Measurements from ENCODE around the gene GLOD4. TPM values are rescaled to one million over a fixed set of nuclear protein-coding genes. Genes with fewer than 3 reads are reported as not detected.
"Not testable (repeated sequence)": the region's sequence is repeated elsewhere in the genome, so short reads cannot be mapped to it uniquely, and the experiment has no call there.

Gene GLOD4
- total RNA-seq: 10 to 100 TPM; 67.7 to 76.2 TPM

GRCh38 chr17:781805-782731, at the start of gene GLOD4, which contains the start of gene MRM3:
Gene GLOD4, minus strand, starts transcription at chr17:782280. Its CDS starts 25 bp downstream, at chr17:782255.
Gene MRM3, plus strand, starts transcription at chr17:782353. Its CDS starts 26 bp downstream, at chr17:782379.
- Mint-ChIP-seq H3K4me1 (ENCODE audit: low read depth) (peaks cover 39% of the 10 kb centered on the region), H3K27me3 (ENCODE audit: low read depth) (no peaks in the 10 kb centered on the region), H3K36me3 (ENCODE audit: insufficient read depth in 2 of 2) (peaks cover 0 to 11% of the 10 kb centered on the region in 2 donors), H3K27ac (peak within 1 kb of the TSS; percentile 94), H3K4me3 (peak within 1 kb of the TSS; percentile 97 to 98), H3K9me3 (no peaks in the 10 kb centered on the region)
- peak; percentile 94 to 97 for DNase-seq
- ATAC-seq (replicated peaks in 1 of 2): peak; percentile 96

GRCh38 chr17:830950-831349, 48.9 kb upstream of the GLOD4 start:
- no peak for ATAC-seq (replicated peaks in 1 of 2)
- H3K27ac Mint-ChIP-seq: no peak overlapping the region
- peaks cover 0 to 2% of the 10 kb centered on the region in 2 donors for H3K36me3 Mint-ChIP-seq (ENCODE audit: insufficient read depth in 2 of 2)
- DNase-seq: no peak
- peaks cover 9% of the 10 kb centered on the region for H3K27me3 Mint-ChIP-seq (ENCODE audit: low read depth)
- no peak overlapping the region for H3K4me3 Mint-ChIP-seq
- H3K9me3 Mint-ChIP-seq: peaks cover 0 to 2% of the 10 kb centered on the region in 2 donors
- no peaks in the 10 kb centered on the region for H3K4me1 Mint-ChIP-seq (ENCODE audit: low read depth)

- ATAC-seq (replicated peaks in 1 of 2): no peak
- no peak for DNase-seq
- peaks cover 0 to 2% of the 10 kb centered on the region in 2 donors for H3K9me3 Mint-ChIP-seq
- no peak overlapping the region for H3K4me3 Mint-ChIP-seq
- peaks cover 9% of the 10 kb centered on the region for H3K27me3 Mint-ChIP-seq (ENCODE audit: low read depth)
- H3K4me1 Mint-ChIP-seq (ENCODE audit: low read depth): no peaks in the 10 kb centered on the region
- peaks cover 0 to 2% of the 10 kb centered on the region in 2 donors for H3K36me3 Mint-ChIP-seq (ENCODE audit: insufficient read depth in 2 of 2)
- H3K27ac Mint-ChIP-seq: no peak overlapping the region
These were observed 48.3 kb upstream of the GLOD4 start for GRCh38 chr17:830381-830780.

- not testable (repeated sequence) for ATAC-seq (replicated peaks in 1 of 2); H3K27me3 Mint-ChIP-seq (ENCODE audit: low read depth); H3K9me3 Mint-ChIP-seq; H3K4me3 Mint-ChIP-seq; H3K27ac Mint-ChIP-seq; H3K36me3 Mint-ChIP-seq (ENCODE audit: insufficient read depth in 2 of 2); DNase-seq; H3K4me1 Mint-ChIP-seq (ENCODE audit: low read depth)
These were observed 47.5 kb upstream of the GLOD4 start for GRCh38 chr17:829614-830013.

GRCh38 chr17:828761-829160, 46.7 kb upstream of the GLOD4 start:
- H3K27ac Mint-ChIP-seq: no peak overlapping the region
- H3K27me3 Mint-ChIP-seq (ENCODE audit: low read depth): peaks cover 9% of the 10 kb centered on the region
- no peak overlapping the region for H3K4me3 Mint-ChIP-seq
- H3K36me3 Mint-ChIP-seq (ENCODE audit: insufficient read depth in 2 of 2): peaks cover 0 to 2% of the 10 kb centered on the region in 2 donors
- DNase-seq (no peak), ATAC-seq (replicated peaks in 1 of 2) (no peak)
- H3K9me3 Mint-ChIP-seq: peaks cover 0 to 2% of the 10 kb centered on the region in 2 donors
- no peaks in the 10 kb centered on the region for H3K4me1 Mint-ChIP-seq (ENCODE audit: low read depth)

GRCh38 chr17:826778-827177, 44.7 kb upstream of the GLOD4 start:
- H3K4me1 Mint-ChIP-seq (ENCODE audit: low read depth): no peaks in the 10 kb centered on the region
- H3K36me3 Mint-ChIP-seq (ENCODE audit: insufficient read depth in 2 of 2): peaks cover 0 to 2% of the 10 kb centered on the region in 2 donors
- no peak for DNase-seq
- no peak overlapping the region for H3K4me3 Mint-ChIP-seq
- peaks cover 0 to 2% of the 10 kb centered on the region in 2 donors for H3K9me3 Mint-ChIP-seq
- H3K27ac Mint-ChIP-seq: no peak overlapping the region
- no peak for ATAC-seq (replicated peaks in 1 of 2)
- H3K27me3 Mint-ChIP-seq (ENCODE audit: low read depth): peaks cover 9% of the 10 kb centered on the region

- DNase-seq: no peak
- Mint-ChIP-seq H3K27me3 (ENCODE audit: low read depth) (peaks cover 8% of the 10 kb centered on the region), H3K27ac (no peak overlapping the region), H3K9me3 (peaks cover 0 to 2% of the 10 kb centered on the region in 2 donors), H3K36me3 (ENCODE audit: insufficient read depth in 2 of 2) (peaks cover 0 to 2% of the 10 kb centered on the region in 2 donors), H3K4me3 (no peak overlapping the region), H3K4me1 (ENCODE audit: low read depth) (no peaks in the 10 kb centered on the region)
- ATAC-seq (replicated peaks in 1 of 2): no peak
These were observed 43.1 kb upstream of the GLOD4 start for GRCh38 chr17:825216-825615.

- H3K27ac Mint-ChIP-seq: no peak overlapping the region
- H3K27me3 Mint-ChIP-seq (ENCODE audit: low read depth): no peaks in the 10 kb centered on the region
- H3K36me3 Mint-ChIP-seq (ENCODE audit: insufficient read depth in 2 of 2): no peaks in the 10 kb centered on the region
- H3K9me3 Mint-ChIP-seq: no peaks in the 10 kb centered on the region
- no peak for ATAC-seq (replicated peaks in 1 of 2)
- no peaks in the 10 kb centered on the region for H3K4me1 Mint-ChIP-seq (ENCODE audit: low read depth)
- DNase-seq: no peak
- no peak overlapping the region for H3K4me3 Mint-ChIP-seq
These were observed 42.3 kb upstream of the GLOD4 start for GRCh38 chr17:824378-824777.

- no peaks in the 10 kb centered on the region for H3K36me3 Mint-ChIP-seq (ENCODE audit: insufficient read depth in 2 of 2)
- no peak for DNase-seq
- ATAC-seq (replicated peaks in 1 of 2): no peak
- no peaks in the 10 kb centered on the region for H3K4me1 Mint-ChIP-seq (ENCODE audit: low read depth)
- no peak overlapping the region for H3K4me3 Mint-ChIP-seq
- H3K9me3 Mint-ChIP-seq: no peaks in the 10 kb centered on the region
- H3K27ac Mint-ChIP-seq: no peak overlapping the region
- H3K27me3 Mint-ChIP-seq (ENCODE audit: low read depth): no peaks in the 10 kb centered on the region
These were observed 41.4 kb upstream of the GLOD4 start for GRCh38 chr17:823501-823902.

GRCh38 chr17:819251-819650, 37.2 kb upstream of the GLOD4 start:
- H3K27ac Mint-ChIP-seq: no peak overlapping the region
- no peak overlapping the region for H3K4me3 Mint-ChIP-seq
- H3K9me3 Mint-ChIP-seq: no peaks in the 10 kb centered on the region
- no peak for ATAC-seq (replicated peaks in 1 of 2)
- no peaks in the 10 kb centered on the region for H3K36me3 Mint-ChIP-seq (ENCODE audit: insufficient read depth in 2 of 2)
- no peaks in the 10 kb centered on the region for H3K27me3 Mint-ChIP-seq (ENCODE audit: low read depth)
- no peak for DNase-seq
- no peaks in the 10 kb centered on the region for H3K4me1 Mint-ChIP-seq (ENCODE audit: low read depth)

- Mint-ChIP-seq H3K27ac (no peak overlapping the region), H3K9me3 (peaks cover 4% of the 10 kb centered on the region in 2 donors), H3K4me1 (ENCODE audit: low read depth) (no peaks in the 10 kb centered on the region), H3K27me3 (ENCODE audit: low read depth) (no peaks in the 10 kb centered on the region), H3K36me3 (ENCODE audit: insufficient read depth in 2 of 2) (no peaks in the 10 kb centered on the region), H3K4me3 (no peak overlapping the region)
- DNase-seq (no peak), ATAC-seq (replicated peaks in 1 of 2) (no peak)
These were observed 32.3 kb upstream of the GLOD4 start for GRCh38 chr17:814371-814770.

- H3K4me1 Mint-ChIP-seq (ENCODE audit: low read depth): no peaks in the 10 kb centered on the region
- no peaks in the 10 kb centered on the region for H3K36me3 Mint-ChIP-seq (ENCODE audit: insufficient read depth in 2 of 2)
- H3K9me3 Mint-ChIP-seq: peaks cover 4% of the 10 kb centered on the region in 2 donors
- no peak for ATAC-seq (replicated peaks in 1 of 2)
- H3K27ac Mint-ChIP-seq: no peak overlapping the region
- H3K27me3 Mint-ChIP-seq (ENCODE audit: low read depth): no peaks in the 10 kb centered on the region
- DNase-seq: no peak
- no peak overlapping the region for H3K4me3 Mint-ChIP-seq
These were observed 30.6 kb upstream of the GLOD4 start for GRCh38 chr17:812638-813204.

- Mint-ChIP-seq H3K36me3 (ENCODE audit: insufficient read depth in 2 of 2) (no peaks in the 10 kb centered on the region), H3K4me3 (no peak overlapping the region), H3K27me3 (ENCODE audit: low read depth) (no peaks in the 10 kb centered on the region), H3K27ac (no peak overlapping the region), H3K9me3 (peaks cover 4% of the 10 kb centered on the region in 2 donors), H3K4me1 (ENCODE audit: low read depth) (no peaks in the 10 kb centered on the region)
- DNase-seq (no peak), ATAC-seq (replicated peaks in 1 of 2) (no peak)
These were observed 29.1 kb upstream of the GLOD4 start for GRCh38 chr17:811051-811784.

Measured in activated T-cell treated with anti-CD3 and anti-CD28 coated beads, Interleukin-2, amount 50 U/mL, for 72 hours (primary cell).